ENCODE data around the gene AGR3. TPM values are rescaled to one million over a fixed set of nuclear protein-coding genes. Genes with fewer than 3 reads are reported as not detected.

AGR3 gene
- polyA plus RNA-seq (2013, experiment 1 of 2) = not detected
- not detected for polyA plus RNA-seq (2013, experiment 2 of 2)

- WGBS, 2 experiments (ENCODE audit: insufficient coverage in 2 of 2) = 100% methylated on average over 1 of the region's 1 CpG; no CpG with 5 or more reads in 1 of the 2 experiments
- H3K4me3 ChIP-seq (ENCODE audit: extremely low read depth, insufficient read depth, low read length, poor library complexity, severe bottlenecking) = no peak within 1 kb of the TSS
Observed at GRCh38 chr7:16881844-16882243, at the start of gene AGR3. Gene AGR3, minus strand, starts transcription at chr7:16881983. Its CDS starts 3,365 bp downstream, at chr7:16878618.

GRCh38 chr7:16930946-16931345, 49.2 kb upstream of the AGR3 start:
- no peak overlapping the region for H3K27ac ChIP-seq (ENCODE audit: low read depth, low read length, severe bottlenecking)
- peaks cover 18% of the 10 kb centered on the region for H3K4me1 ChIP-seq (ENCODE audit: control insufficient read depth, insufficient read depth, low read length, poor library complexity, severe bottlenecking)
- WGBS, 2 experiments (ENCODE audit: insufficient coverage in 2 of 2) = 100% methylated on average over 1 of the region's 4 CpGs
- no peaks in the 10 kb centered on the region for H3K36me3 ChIP-seq (ENCODE audit: control insufficient read depth, insufficient read depth, low read length)
- no peak overlapping the region for H3K4me3 ChIP-seq (ENCODE audit: extremely low read depth, insufficient read depth, low read length, poor library complexity, severe bottlenecking)
- no peaks in the 10 kb centered on the region for H3K9me3 ChIP-seq (ENCODE audit: control insufficient read depth, low read length)

More at GRCh38 chr7:16881844-16882243, at the start of gene AGR3:
- H3K36me3 ChIP-seq (ENCODE audit: control insufficient read depth, insufficient read depth, low read length) = no peaks in the 10 kb centered on the region
- H3K9me3 ChIP-seq (ENCODE audit: control insufficient read depth, low read length) = no peaks in the 10 kb centered on the region
- no peaks in the 10 kb centered on the region for H3K4me1 ChIP-seq (ENCODE audit: control insufficient read depth, insufficient read depth, low read length, poor library complexity, severe bottlenecking)
- no peak within 1 kb of the TSS for H3K27ac ChIP-seq (ENCODE audit: low read depth, low read length, severe bottlenecking)

GRCh38 chr7:16929146-16929762, 47.5 kb upstream of the AGR3 start:
- Histone ChIP-seq H3K27ac (ENCODE audit: low read depth, low read length, severe bottlenecking) (no peak overlapping the region), H3K4me1 (ENCODE audit: control insufficient read depth, insufficient read depth, low read length, poor library complexity, severe bottlenecking) (peaks cover 5% of the 10 kb centered on the region), H3K9me3 (ENCODE audit: control insufficient read depth, low read length) (no peaks in the 10 kb centered on the region), H3K36me3 (ENCODE audit: control insufficient read depth, insufficient read depth, low read length) (no peaks in the 10 kb centered on the region), H3K4me3 (ENCODE audit: extremely low read depth, insufficient read depth, low read length, poor library complexity, severe bottlenecking) (no peak overlapping the region)
- WGBS, 2 experiments (ENCODE audit: insufficient coverage in 2 of 2) = no CpG with 5 or more reads among the region's 1 CpG

GRCh38 chr7:16926861-16927260, 45.1 kb upstream of the AGR3 start:
- WGBS, 2 experiments (ENCODE audit: insufficient coverage in 2 of 2) = 86 to 100% methylated on average over 1 of the region's 1 CpG
- H3K4me3 ChIP-seq (ENCODE audit: extremely low read depth, insufficient read depth, low read length, poor library complexity, severe bottlenecking) = no peak overlapping the region
- no peak overlapping the region for H3K27ac ChIP-seq (ENCODE audit: low read depth, low read length, severe bottlenecking)
- H3K9me3 ChIP-seq (ENCODE audit: control insufficient read depth, low read length) = no peaks in the 10 kb centered on the region
- no peaks in the 10 kb centered on the region for H3K36me3 ChIP-seq (ENCODE audit: control insufficient read depth, insufficient read depth, low read length)
- no peaks in the 10 kb centered on the region for H3K4me1 ChIP-seq (ENCODE audit: control insufficient read depth, insufficient read depth, low read length, poor library complexity, severe bottlenecking)

- 82% methylated on average over 2 of the region's 2 CpGs; no CpG with 5 or more reads in 1 of the 2 experiments for WGBS, 2 experiments (ENCODE audit: insufficient coverage in 2 of 2)
- no peak overlapping the region for H3K4me3 ChIP-seq (ENCODE audit: extremely low read depth, insufficient read depth, low read length, poor library complexity, severe bottlenecking)
- no peaks in the 10 kb centered on the region for H3K9me3 ChIP-seq (ENCODE audit: control insufficient read depth, low read length)
- no peaks in the 10 kb centered on the region for H3K36me3 ChIP-seq (ENCODE audit: control insufficient read depth, insufficient read depth, low read length)
- H3K4me1 ChIP-seq (ENCODE audit: control insufficient read depth, insufficient read depth, low read length, poor library complexity, severe bottlenecking) = no peaks in the 10 kb centered on the region
- H3K27ac ChIP-seq (ENCODE audit: low read depth, low read length, severe bottlenecking) = no peak overlapping the region
Observed at GRCh38 chr7:16926283-16926682, 44.5 kb upstream of the AGR3 start.

GRCh38 chr7:16925609-16926008, 43.8 kb upstream of the AGR3 start:
- Histone ChIP-seq H3K4me3 (ENCODE audit: extremely low read depth, insufficient read depth, low read length, poor library complexity, severe bottlenecking) (no peak overlapping the region), H3K9me3 (ENCODE audit: control insufficient read depth, low read length) (no peaks in the 10 kb centered on the region), H3K4me1 (ENCODE audit: control insufficient read depth, insufficient read depth, low read length, poor library complexity, severe bottlenecking) (no peaks in the 10 kb centered on the region), H3K36me3 (ENCODE audit: control insufficient read depth, insufficient read depth, low read length) (no peaks in the 10 kb centered on the region), H3K27ac (ENCODE audit: low read depth, low read length, severe bottlenecking) (no peak overlapping the region)
- WGBS, 2 experiments (ENCODE audit: insufficient coverage in 2 of 2) = 68% methylated on average over 2 of the region's 3 CpGs; no CpG with 5 or more reads in 1 of the 2 experiments

- 100% methylated on average over 1 of the region's 2 CpGs for WGBS, 2 experiments (ENCODE audit: insufficient coverage in 2 of 2)
- Histone ChIP-seq H3K4me1 (ENCODE audit: control insufficient read depth, insufficient read depth, low read length, poor library complexity, severe bottlenecking) (no peaks in the 10 kb centered on the region), H3K9me3 (ENCODE audit: control insufficient read depth, low read length) (no peaks in the 10 kb centered on the region), H3K36me3 (ENCODE audit: control insufficient read depth, insufficient read depth, low read length) (no peaks in the 10 kb centered on the region), H3K4me3 (ENCODE audit: extremely low read depth, insufficient read depth, low read length, poor library complexity, severe bottlenecking) (no peak overlapping the region), H3K27ac (ENCODE audit: low read depth, low read length, severe bottlenecking) (no peak overlapping the region)
Observed at GRCh38 chr7:16923019-16923418, 41.2 kb upstream of the AGR3 start.

GRCh38 chr7:16921644-16922257, 40.0 kb upstream of the AGR3 start:
- Histone ChIP-seq H3K9me3 (ENCODE audit: control insufficient read depth, low read length) (no peaks in the 10 kb centered on the region), H3K36me3 (ENCODE audit: control insufficient read depth, insufficient read depth, low read length) (no peaks in the 10 kb centered on the region), H3K27ac (ENCODE audit: low read depth, low read length, severe bottlenecking) (no peak overlapping the region), H3K4me1 (ENCODE audit: control insufficient read depth, insufficient read depth, low read length, poor library complexity, severe bottlenecking) (no peaks in the 10 kb centered on the region), H3K4me3 (ENCODE audit: extremely low read depth, insufficient read depth, low read length, poor library complexity, severe bottlenecking) (no peak overlapping the region)
- 86 to 96% methylated on average over 1 to 3 of the region's 3 CpGs for WGBS, 2 experiments (ENCODE audit: insufficient coverage in 2 of 2)

- 87 to 88% methylated on average over 2 to 3 of the region's 4 CpGs for WGBS, 2 experiments (ENCODE audit: insufficient coverage in 2 of 2)
- Histone ChIP-seq H3K27ac (ENCODE audit: low read depth, low read length, severe bottlenecking) (no peak overlapping the region), H3K9me3 (ENCODE audit: control insufficient read depth, low read length) (no peaks in the 10 kb centered on the region), H3K4me3 (ENCODE audit: extremely low read depth, insufficient read depth, low read length, poor library complexity, severe bottlenecking) (no peak overlapping the region), H3K36me3 (ENCODE audit: control insufficient read depth, insufficient read depth, low read length) (no peaks in the 10 kb centered on the region), H3K4me1 (ENCODE audit: control insufficient read depth, insufficient read depth, low read length, poor library complexity, severe bottlenecking) (peaks cover 3% of the 10 kb centered on the region)
Observed at GRCh38 chr7:16921151-16921550, 39.4 kb upstream of the AGR3 start.

- Histone ChIP-seq H3K9me3 (ENCODE audit: control insufficient read depth, low read length) (no peaks in the 10 kb centered on the region), H3K36me3 (ENCODE audit: control insufficient read depth, insufficient read depth, low read length) (no peaks in the 10 kb centered on the region), H3K27ac (ENCODE audit: low read depth, low read length, severe bottlenecking) (no peak overlapping the region), H3K4me3 (ENCODE audit: extremely low read depth, insufficient read depth, low read length, poor library complexity, severe bottlenecking) (no peak overlapping the region), H3K4me1 (ENCODE audit: control insufficient read depth, insufficient read depth, low read length, poor library complexity, severe bottlenecking) (peaks cover 7% of the 10 kb centered on the region)
Observed at GRCh38 chr7:16919440-16919839, 37.7 kb upstream of the AGR3 start.

GRCh38 chr7:16918288-16918895, 36.6 kb upstream of the AGR3 start:
- WGBS, 2 experiments (ENCODE audit: insufficient coverage in 2 of 2) = 88 to 92% methylated on average over 2 of the region's 6 CpGs
- H3K4me3 ChIP-seq (ENCODE audit: extremely low read depth, insufficient read depth, low read length, poor library complexity, severe bottlenecking) = no peak overlapping the region
- H3K36me3 ChIP-seq (ENCODE audit: control insufficient read depth, insufficient read depth, low read length) = no peaks in the 10 kb centered on the region
- no peaks in the 10 kb centered on the region for H3K9me3 ChIP-seq (ENCODE audit: control insufficient read depth, low read length)
- H3K4me1 ChIP-seq (ENCODE audit: control insufficient read depth, insufficient read depth, low read length, poor library complexity, severe bottlenecking) = peaks cover 7% of the 10 kb centered on the region
- no peak overlapping the region for H3K27ac ChIP-seq (ENCODE audit: low read depth, low read length, severe bottlenecking)

Data from mesodermal cell (in vitro differentiated cells).